Skin of body (tissue), 2 donors: ENCODE results near the gene RBBP8NL. TPM values are rescaled to one million over a fixed set of nuclear protein-coding genes. Genes with fewer than 3 reads are reported as not detected.

ENCODE experiments used
- DNase-seq: peaks from one replicate; lab custom pipeline; 2025; lab: John Stamatoyannopoulos, UW
- total RNA-seq: library from RNA; depleted of rRNA; stranded (reverse); fragments of >200 nt; gene quantifications from one replicate; pipeline ENCODE4 v1.2.3, GENCODE V29; 2014

Gene RBBP8NL
- total RNA-seq, 1 donor from 2014 or later: 0.59 TPM

- no peak for DNase-seq
Measured at GRCh38 chr20:62363920-62364851, 63.2 kb downstream of the RBBP8NL start.

DNA sequence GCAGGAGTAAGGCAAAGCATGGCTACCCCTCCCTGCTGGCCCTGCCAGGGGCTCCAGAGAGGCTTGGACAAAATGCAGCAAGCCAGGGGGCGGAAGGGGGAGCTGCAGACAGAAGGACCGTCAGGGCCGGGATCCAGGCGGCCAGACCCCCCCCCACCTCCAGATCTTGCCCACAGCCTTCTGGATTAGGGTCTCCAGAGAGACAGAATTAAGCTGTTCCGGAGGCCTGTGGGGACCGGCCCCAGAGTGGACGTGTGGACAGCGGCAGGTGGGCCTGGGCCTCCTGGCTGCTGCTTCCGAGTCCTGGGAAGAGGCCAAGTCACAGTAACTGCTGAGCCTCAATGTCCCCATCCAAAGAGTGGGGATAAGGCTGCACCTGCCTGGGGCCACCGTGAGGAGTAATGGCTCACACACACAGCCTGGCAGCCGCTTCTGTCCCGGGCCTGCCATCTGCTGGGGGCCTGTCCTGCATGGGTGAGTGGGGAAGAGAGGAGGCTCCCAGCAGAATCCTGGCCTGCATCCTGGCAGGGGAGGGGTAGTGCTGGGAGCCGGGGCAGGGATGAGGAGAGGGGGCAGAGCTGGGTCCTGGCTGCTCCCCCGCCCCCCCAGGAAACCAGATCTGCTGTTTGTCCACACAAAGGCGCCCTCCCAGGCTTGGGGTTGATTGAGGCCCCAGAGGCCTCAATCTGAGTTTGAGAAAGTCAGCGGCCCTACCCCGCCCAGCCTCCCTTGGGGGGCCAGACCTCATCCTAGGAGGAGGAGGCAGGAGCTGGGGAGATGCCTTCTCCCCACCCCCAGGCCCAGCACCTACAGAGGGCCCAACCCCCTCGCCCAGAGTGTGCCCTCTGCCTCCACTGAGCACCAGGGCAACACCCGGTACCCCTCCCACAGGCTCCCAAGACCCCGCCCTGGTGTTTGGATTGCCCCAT lies 64.1 kb downstream of the RBBP8NL start:
- no peak for DNase-seq

DNA sequence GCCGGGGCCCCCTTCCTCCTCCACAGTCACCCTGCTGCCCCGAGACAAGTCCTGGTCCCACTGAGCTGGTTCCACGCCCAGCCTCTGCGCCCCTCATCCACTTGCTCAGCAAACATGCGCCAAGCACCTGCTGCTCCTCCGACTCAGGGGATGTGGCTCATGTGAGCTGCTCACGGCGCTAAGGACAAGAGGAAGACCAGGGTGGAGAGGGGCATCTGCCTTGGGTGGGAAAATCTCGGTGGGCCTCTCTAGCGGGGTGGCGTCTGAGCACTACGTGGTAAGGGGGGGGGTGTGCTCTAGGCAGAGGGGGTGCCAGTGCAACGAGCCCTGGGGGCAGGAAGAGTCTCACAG lies 64.8 kb downstream of the RBBP8NL start:
- DNase-seq: no peak

DNA sequence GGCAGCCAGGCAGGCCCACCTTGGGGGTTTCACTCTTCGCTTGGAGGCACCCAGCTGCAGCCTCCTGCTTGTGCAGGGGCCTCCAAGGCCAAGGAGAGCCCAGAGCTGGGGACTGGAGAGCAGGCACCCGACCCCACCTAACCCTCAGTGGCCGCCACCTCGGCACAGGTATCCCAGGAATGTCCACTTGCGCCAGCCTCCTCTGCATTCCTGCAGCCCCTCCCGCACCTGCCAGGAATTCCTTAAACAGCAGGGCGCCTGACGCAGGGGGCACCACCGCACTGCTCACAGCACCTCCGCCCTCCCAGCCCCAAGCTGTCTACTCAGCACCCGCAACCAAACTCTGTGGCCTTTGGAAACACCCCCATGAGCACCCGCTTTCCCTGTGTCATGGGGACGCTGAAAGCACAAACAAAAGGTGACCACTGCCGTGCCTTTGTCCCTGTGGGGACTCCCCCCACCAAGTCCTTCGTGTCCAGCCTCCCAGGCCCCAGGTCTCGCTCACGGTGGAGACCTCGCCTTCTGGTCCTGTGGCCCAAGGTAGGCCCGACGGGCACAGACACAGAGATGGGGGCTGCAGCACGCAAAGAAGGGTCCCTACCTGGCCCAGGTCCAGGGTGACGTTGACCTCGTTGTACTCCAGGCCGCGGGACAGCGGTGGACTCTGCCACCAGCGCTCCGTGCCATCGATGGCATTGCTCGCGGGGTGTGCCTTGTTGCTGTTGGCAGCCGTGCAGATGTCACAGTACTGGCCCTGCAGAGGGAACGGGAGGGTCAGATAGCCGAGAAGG lies 65.3 kb downstream of the RBBP8NL start:
- no peak for DNase-seq

DNA sequence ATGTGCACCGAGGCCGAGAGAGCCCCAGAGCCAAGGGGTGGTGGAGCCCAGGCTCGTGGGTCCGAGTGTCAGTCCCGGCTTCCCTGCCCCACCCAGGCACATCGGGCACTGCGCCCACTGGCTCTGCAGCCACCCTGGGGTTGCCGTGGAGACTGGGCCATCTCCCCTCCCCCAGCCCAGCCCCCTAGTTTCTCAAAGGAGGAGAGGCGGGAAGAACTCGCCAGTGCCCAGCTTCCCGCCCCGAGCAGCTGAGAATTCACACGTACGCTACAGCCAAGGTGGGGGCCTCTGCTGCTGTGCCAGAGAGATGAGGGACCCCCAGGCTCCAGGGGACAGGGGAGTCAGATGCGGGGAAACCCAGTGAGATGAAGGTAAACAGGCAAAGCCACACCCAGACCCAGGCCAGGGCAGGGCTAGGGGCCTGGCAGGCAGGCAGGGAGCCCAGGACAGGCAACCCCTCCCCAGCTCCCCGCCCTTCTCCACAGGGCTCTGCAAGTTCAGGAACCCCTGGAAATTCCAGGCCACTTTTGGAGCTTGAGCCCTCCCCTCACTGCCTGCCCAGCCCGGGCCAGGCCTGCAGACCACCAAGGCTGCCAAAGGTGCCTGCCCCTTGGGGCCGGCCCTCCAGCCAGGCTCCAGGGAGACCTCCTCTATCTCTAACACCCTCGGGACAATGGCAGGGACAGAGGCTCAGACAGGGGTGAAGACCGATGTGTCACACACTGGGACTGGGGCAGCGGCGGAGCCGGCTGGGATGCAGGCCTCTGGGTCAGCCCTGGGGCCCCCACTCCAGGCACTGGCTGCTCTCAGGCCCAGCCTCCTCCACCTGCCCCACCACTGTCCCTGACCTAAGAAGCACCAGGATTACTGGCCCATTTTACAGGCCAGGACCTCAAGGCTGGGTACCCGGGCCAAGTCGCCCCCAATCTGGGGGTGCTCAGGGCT lies 66.2 kb downstream of the RBBP8NL start:
- no peak for DNase-seq

Other genes with a start within 250 kb of the RBBP8NL start
- 11.7 TPM for gene MTG2, start 244.5 kb downstream of the RBBP8NL start, total RNA-seq
- 0.10 TPM for gene HRH3, start 207.3 kb downstream of the RBBP8NL start, total RNA-seq
- gene OSBPL2, start 189.0 kb downstream of the RBBP8NL start, total RNA-seq: 39.0 TPM
- 32.9 TPM for gene ADRM1, start 124.5 kb downstream of the RBBP8NL start, total RNA-seq
- gene LAMA5, start 60.2 kb downstream of the RBBP8NL start, total RNA-seq: 44.2 TPM
- 742 TPM for gene RPS21, start 40.4 kb downstream of the RBBP8NL start, total RNA-seq
- 1.9 TPM for gene CABLES2, start 20.3 kb downstream of the RBBP8NL start, total RNA-seq
- not detected for gene GATA5, start 48.5 kb upstream of the RBBP8NL start, total RNA-seq
- 6.3 TPM for gene SLCO4A1, start 215.0 kb upstream of the RBBP8NL start, total RNA-seq